HG03108 (cell line): ENCODE data around the gene KCNK5.
A peak's percentile ranks its signal among the peaks of the same experiment; 100 is the strongest.

ENCODE experiments used
- ATAC-seq: cut with Tn5 transposase; IDR thresholded peaks from one replicate; pipeline ENCODE4 v1.9.1; 2021; ENCODE audit warnings: moderate library complexity; ENCODE audit not compliant: unreplicated experiment

Gene KCNK5

DNA sequence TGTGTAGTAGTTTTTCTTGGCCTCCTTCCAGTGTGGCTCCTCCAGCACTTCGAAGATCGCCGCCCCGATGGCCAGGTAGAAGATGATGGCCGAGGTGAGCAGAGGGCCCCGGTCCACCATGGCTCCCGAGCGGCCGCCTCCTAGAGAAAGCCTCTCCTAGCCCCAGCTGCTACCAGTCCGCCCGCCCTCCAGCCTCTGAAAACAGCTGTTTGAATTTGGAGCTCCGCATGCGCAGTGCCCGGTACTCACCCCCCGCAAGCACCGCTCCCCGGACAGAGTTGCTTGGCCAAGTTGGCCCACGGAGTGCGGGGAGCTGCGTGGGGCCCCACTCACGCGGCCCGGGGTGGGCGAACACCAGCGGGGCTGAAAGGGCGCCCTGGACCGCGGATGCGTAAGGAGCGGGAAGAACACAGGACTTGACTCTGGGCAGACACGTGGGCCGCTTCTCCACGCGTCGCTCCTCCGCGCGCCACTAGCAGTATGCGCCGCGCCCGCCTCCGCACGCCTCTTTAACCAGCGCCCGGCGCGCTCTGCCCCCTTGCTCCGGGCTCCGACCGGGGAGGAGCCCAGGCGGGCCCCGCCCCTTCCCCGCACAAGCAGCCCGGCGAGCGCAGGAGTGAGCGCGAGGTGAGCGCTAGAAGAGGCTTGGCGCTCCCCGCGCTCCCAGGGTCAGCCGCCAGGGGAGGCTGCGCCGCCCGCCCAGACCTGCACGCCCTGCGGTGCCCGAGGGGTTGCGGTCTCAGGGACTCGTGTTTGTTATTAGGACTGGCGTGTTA, at the start of gene KCNK5:
TSS of gene KCNK5 (minus strand) at position 484 of the 776 bp plus-strand sequence. CDS start at position 120, 364 bp downstream.
- peak; percentile 66 for ATAC-seq

DNA sequence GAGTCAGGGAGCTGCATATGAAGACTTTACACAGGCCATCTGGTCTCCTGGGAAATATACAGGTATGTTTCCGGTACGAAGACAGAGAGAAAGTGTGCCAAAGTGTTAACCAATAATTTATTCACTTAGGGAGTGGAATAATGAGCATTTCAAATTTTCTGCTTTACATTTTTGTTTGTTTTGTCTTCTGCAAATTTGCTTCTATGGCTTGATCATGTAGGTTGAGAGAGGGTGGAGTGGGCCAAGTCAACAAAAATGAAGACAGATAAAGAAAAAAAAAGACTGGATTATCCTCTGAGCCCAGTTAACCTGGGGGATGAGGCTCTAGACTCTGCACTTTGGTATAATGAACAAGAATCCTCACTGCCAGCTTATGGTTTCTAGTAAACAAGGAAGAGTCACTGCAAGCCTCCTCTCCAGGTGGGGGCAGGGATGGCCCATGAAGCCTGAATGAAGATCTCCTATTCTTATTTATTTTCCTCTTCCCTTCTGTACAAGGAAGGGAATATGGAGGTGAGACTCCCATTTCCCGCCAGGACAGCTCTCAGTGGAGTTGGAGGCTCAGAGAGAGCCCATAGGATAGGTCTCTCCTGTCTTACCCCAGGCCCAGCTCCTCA, 47.2 kb upstream of the KCNK5 start:
- no peak for ATAC-seq

- no peak for ATAC-seq
Observed at GRCh38 chr6:39274903-39275302, 45.6 kb upstream of the KCNK5 start.

DNA sequence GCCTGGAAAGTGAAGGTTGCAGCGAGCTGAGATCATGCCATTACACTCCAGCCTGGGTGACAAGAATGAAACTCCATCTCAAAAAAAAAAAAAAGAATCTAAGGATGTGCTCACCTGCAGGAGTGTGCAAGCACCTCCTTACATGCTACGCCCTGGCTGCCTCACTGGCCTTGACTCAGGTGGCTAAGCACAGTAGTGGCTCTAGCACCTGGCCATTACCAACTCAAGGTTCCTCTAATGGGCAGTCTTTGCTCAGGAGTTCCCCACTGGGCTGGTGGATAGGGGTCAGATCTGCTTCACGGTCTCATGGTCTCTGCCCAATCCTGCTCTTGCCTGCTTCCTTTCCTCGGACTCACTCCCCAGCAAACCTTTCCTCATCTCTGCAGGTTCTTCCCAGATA, 45.2 kb upstream of the KCNK5 start:
- ATAC-seq = no peak

DNA sequence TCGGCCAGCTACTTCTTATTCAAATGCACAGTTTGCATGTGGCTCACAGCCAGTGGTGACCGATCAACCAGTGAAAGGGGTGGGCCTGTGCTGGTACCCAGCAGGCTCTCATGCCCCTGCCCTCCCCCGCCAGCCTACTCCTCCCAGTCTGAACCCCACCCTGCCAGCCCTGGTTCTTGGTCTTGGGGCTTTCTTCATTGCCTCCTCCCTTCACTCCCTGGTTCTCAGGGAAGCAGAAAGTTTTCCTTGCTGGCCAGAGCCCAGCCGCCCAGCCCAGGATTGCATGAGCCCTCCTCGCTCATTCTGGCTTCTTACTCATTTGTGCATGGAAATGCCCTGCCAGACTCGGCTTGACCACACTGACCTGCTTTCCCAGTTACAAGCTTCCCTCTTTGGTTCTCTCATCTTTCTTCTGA, 44.1 kb upstream of the KCNK5 start:
- no peak for ATAC-seq

DNA sequence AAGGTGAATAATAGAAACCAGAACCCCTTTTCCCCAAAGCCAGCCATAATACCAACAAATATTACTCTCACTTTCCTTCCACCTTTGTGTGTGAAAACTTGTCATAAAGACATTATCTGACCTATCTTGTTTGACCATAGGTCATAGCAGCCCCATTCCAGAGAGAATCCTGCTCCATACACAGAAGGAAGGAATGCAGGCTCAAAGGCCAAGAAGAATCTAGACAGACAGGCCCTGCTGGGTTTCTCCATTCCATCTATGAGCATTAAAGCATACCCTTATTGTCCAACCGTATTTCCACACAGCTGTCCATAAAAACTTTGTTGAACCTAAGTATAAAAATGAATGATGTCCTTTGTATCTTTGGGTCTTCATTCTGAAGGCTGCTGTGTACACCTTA, 40.7 kb upstream of the KCNK5 start:
- no peak for ATAC-seq

GRCh38 chr6:39268721-39269120, 39.4 kb upstream of the KCNK5 start:
- ATAC-seq = no peak

DNA sequence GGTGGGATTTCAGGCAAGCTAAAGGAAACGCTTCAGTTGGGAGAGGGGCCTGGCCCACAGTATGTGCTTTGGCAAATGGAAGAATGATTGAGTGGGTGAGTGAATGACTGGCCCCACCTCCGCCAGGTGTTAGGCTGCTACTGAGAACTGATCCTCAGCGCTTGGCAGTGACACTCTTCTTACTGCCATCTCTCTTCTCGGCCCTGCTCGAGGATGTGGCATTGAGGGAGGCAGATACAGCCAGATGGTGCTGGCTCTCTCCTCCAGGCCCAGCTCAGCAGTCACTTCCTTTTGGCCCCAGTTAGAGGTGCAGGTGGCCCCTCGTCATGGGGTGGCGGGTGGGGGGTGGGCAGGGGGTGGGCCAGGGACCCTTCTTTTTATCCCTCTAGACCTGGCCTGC, 38.9 kb upstream of the KCNK5 start:
- no peak for ATAC-seq

DNA sequence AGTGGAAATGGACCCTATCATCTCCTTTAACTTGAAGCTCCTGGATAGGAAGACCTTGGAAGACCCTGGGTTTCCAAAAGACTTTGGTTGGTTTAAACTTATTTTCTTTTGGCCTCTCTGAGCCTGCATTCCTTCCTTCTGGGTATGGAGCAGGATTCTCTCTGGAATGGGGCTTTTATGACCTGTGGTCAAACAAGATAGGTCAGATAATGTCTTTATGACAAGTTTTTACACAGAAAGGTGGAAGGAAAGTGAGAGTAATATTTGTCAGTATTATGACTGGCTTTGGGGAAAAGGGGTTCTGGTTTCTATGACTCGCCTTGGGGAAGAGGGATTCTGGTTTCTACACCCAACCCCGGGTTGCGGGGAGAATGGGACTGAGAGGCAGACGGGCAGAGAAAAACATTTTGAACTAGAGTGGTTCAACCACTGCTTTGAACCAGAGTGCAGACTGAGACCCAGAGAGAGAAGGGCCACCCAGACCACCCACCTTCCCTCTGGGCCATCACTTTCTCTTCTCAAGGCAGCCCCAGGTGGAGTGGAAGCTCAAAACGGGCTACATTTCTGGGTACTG, 37.6 kb upstream of the KCNK5 start:
- ATAC-seq = no peak

DNA sequence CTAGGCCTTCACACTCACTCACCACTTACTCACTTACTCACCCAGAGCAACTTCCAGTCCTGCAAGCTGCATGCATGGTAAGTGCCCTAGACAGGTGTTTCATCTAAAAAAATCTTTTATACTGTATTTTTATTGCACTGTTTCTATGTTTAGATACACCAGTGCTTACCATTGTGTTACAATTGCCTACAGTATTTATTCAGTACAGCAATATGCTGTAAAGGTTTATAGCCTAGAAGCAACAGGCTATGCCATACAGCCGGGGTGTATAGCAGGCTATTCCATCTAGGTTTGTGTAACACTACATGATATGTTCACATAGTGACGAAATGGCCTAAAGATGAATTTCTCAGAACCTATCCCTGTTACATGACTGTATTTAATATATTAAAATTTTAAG, 37.1 kb upstream of the KCNK5 start:
- no peak for ATAC-seq

GRCh38 chr6:39263303-39264037, 34.2 kb upstream of the KCNK5 start:
- ATAC-seq = no peak

DNA sequence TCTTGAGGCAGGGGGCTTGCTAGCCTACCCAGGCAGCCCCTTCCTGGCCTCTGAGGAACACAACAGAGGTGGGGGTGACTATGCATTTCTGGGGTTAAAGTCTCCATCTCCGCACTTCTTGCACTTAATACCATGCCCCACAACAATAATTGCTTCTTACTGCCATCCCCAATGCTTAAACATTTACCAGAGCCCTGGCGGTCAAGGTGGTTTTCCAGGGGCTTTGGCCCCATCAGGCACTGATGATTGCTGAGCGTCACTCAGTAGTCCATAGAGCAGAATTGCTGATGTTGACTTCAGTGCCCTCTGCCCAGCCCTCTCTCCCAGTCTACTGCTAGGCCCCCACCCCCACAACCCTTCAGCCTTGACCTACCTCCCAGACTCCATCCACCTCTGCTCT, 32.5 kb upstream of the KCNK5 start:
- no peak for ATAC-seq

- no peak for ATAC-seq
Observed at GRCh38 chr6:39260953-39261352, 31.7 kb upstream of the KCNK5 start.

GRCh38 chr6:39260456-39260855, 31.2 kb upstream of the KCNK5 start:
- no peak for ATAC-seq

DNA sequence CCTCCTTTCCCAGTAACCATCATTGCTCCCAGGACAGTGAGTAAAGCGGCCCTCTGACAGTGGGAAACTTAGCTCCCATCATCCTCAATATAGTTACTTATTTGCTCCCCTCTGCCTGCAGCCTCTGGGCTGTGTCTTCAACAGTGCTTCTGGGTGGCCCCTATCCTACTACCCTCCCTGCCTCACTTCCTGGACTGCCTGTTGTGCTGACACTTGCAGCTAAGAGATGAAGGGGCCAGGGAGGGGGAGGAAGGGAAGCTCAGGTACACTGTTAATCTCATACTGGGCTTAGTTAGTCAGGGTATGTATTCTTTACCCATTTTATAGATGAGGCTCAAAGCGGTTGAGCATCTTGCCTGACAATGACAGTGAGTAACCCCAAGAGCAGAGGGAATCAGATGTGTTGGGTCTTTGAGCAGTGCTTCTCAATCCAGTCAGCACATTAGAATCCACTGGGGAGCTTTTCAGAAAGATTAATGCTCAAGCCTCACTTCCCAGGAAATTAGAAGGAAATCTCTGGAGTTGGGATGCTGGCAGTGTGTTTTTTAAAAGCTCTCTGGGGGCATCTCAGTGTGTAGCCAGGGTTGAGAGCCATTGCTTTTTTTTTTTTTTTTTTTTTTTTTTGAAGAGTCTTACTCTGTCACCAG, 27.1 kb upstream of the KCNK5 start:
- no peak for ATAC-seq

DNA sequence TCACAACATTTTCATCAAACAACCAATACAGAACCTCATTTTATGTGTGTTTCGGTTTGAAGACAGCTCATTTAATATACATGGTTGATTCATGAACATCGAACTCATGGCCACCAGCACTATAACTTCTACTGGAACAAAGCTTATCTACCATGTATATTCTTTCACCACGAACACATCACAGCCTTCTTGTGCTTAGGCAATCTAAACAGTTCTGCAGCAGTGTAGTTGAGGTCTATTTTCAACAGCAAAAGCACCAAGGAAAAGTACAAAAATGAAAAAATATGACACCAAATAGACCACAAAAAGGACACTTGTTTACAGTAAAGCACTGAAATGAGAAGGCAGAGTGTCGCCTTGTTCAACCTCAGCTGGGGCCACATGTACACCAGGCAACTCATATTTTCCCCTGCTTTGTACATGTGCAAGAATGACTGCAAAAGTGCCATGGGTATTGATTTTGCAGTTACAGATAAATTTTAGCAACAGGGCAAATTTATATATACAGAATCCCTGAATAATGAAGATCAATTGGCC, 25.8 kb upstream of the KCNK5 start:
- no peak for ATAC-seq

GRCh38 chr6:39251406-39251805, 22.1 kb upstream of the KCNK5 start:
- ATAC-seq = no peak

- no peak for ATAC-seq
Observed at GRCh38 chr6:39250507-39250906, 21.2 kb upstream of the KCNK5 start.

GRCh38 chr6:39249278-39249677, 20.0 kb upstream of the KCNK5 start:
- ATAC-seq = no peak

DNA sequence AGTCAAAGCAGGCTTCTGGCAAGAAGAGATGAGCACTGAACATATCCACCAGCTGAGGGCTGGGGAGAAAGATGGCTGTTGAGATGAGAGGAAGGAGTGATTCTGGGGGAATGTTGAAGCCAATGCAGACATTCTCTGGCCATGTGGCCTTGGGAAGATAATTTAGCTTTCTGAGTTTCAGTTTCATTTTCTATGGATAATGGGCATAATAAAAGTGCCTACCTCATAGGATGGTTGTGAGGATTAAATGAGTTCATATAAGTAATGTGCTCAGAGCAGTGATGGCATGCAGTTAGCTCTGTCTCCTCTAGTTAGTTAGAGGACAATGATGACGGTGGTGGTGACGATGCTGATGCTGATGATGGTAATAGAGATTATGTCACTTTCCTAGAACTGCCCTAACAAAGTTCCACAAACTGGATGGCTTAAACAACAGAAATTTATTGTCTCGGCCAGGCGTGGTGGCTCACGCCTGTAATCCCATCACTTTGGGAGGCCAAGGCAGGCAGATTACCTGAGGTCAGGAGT, 18.5 kb upstream of the KCNK5 start:
- no peak for ATAC-seq

- ATAC-seq = no peak
Observed at GRCh38 chr6:39243809-39244208, 14.5 kb upstream of the KCNK5 start.
